NCI-H69 (cell line): ENCODE measurements around the gene ACAN.

ENCODE experiments used
- DNase-seq: peaks from one replicate; lab custom pipeline; 2025; lab: John Stamatoyannopoulos, UW

The ACAN gene

DNA sequence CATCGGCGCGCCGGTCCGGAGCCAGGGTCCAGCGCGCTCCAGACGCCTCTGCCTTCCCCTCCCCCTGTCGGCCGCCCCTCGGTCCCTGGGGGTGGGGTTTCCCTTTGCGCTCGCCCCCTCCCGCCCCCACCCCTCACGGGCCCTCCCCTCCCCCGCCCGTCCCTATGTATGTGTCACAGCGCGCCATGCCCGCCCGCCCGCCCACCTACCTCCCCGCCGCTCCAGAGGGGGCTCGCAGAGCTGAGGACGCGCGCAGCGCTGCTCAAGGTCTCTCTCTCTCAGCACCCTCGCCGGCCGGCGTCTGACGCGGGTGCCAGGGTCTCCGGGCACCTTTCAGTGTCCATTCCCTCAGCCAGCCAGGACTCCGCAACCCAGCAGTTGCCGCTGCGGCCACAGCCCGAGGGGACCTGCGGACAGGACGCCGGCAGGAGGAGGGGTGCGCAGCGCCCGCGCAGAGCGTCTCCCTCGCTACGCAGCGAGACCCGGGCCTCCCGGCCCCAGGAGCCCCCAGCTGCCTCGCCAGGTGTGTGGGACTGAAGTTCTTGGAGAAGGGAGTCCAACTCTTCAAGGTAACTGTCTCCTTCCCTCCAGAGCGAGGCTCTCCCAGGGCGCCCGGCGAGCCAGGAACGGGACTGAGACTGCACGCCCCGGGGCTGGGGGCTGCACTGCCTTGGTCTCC is at the start of gene ACAN:
ACAN (plus strand) TSS at position 196 of the 679 bp plus-strand sequence. CDS start 32,771 bp downstream, outside the sequence.
- no peak for DNase-seq

- no peak for DNase-seq
These were observed 46.7 kb upstream of the ACAN start for GRCh38 chr15:88756521-88756920.

DNA sequence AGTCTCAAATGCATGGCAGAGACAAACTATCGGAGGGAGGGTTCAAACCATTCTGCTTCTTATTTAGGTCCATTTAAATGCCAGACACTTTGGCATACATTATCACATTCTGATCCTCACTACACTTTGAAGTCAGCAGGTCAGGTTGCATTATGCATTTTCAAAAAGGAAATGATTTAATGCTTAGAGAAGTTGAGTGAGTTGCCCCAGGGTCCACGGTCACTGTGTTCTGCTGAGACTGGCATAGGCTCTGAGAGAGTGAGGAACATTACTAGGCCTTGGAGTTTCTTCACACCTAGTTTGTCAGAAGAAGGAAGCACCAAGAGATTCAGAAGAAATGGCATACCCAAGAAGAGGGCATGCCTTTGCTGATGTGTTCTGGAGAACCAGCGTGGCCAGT is 46.3 kb upstream of the ACAN start:
- no peak for DNase-seq

- DNase-seq = no peak
These were observed 43.4 kb upstream of the ACAN start for GRCh38 chr15:88759872-88760271.

- DNase-seq = no peak
These were observed 38.8 kb upstream of the ACAN start for GRCh38 chr15:88764448-88764847.

DNA sequence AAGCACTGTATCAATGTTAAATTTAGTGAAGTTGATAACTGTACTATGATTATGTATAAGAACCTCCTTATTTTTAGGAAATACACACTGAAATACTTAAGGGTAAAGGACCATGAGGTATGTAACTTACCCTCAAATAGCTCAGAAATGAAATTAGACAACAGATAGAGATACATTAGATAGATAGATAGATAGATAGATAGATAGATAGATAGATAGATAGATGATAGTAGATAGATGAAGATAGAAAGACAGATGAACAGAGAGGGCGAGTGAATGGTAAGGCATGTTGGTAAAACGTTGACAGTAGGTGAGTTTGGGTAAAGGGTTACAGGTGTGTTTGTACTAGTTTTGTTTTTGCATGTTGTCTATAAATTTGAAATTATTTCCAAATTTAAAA is 38.0 kb upstream of the ACAN start:
- DNase-seq = no peak

GRCh38 chr15:88769161-88769971 is 33.9 kb upstream of the ACAN start:
- DNase-seq = no peak

DNA sequence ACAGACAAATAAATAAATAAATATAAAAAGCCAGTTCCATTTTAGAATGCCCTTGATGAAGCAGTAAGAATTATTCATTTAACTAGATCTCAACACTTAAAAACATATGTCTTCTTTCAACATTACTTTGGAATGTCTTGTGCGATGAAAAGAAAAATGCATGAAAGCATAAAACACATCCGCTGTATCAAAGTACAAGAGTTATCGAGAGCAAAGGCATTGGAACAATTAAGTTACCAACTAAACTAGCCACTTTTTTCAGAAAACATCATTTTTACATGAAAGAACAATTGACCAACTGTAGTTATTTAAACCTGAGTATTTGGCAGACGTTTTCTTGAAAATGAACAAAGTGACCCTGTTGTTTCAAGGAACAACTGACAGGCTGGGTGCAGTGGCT is 27.5 kb upstream of the ACAN start:
- DNase-seq = no peak

DNA sequence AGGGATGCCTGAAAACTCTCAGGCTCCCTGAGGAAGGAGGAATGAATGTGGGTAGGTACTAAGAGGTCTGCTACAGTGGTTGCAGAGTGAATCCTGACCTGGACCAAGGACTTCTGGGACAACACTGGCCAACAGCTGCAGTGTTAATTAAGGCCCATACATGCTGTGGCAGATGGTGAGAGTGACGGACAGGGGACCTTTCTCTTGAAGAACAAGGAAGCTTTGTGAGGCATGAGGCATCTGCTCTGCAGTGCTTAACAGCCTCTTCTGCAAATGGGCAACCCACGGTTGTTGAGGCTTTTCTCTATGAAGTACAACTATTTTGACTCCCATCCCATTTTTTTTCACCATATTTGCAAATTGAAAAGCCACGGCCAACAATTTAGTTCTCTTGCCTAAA is 26.6 kb upstream of the ACAN start:
- no peak for DNase-seq

- no peak for DNase-seq
These were observed 23.3 kb upstream of the ACAN start for GRCh38 chr15:88779944-88780343.

GRCh38 chr15:88782465-88782864 is 20.8 kb upstream of the ACAN start:
- DNase-seq = no peak

DNA sequence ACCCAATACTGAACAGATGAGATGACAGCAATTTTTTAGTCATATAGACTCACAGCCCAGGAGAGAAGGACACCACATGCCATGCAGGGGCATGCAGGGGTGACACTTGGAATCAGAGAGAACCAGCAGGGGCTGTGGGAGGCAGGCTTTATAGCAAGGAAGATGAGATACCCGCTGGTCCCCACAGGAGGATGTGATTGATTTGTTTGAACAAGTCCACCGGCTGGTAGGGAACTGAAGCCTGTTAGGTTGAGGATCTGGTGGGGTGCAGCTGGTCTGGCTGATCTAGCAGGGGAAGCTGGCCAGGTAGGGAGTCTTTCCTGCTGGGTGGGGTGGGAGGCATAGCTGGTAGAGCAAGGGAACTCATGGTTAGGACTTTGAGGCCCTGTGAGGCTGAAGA is 18.0 kb upstream of the ACAN start:
- DNase-seq = no peak

- DNase-seq = no peak
These were observed 15.2 kb upstream of the ACAN start for GRCh38 chr15:88788036-88788435.

GRCh38 chr15:88788816-88789215 is 14.4 kb upstream of the ACAN start:
- DNase-seq = no peak

DNA sequence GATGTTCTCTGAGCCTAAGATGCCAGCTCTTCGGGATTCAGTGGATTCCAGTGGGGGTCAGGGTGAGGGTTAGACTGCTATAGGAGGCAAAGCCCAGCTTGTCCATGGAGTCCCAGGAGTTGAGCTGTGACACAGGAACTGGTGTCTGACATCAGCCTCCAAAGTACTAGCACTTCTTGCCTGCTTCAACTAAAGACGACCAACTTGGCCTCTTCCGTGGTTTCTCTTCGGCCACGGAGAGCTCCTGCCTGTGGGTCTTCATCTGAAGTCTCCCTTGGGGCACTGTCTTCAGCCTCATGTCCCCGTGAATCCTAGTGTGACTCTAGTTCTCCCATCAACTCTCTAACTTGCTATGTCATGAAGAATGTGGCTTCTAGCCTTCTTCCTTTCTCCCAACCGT is 12.8 kb upstream of the ACAN start:
- DNase-seq = no peak

GRCh38 chr15:88791637-88792036 is 11.6 kb upstream of the ACAN start:
- no peak for DNase-seq

- DNase-seq = no peak
These were observed 10.6 kb upstream of the ACAN start for GRCh38 chr15:88792342-88793282.

DNA sequence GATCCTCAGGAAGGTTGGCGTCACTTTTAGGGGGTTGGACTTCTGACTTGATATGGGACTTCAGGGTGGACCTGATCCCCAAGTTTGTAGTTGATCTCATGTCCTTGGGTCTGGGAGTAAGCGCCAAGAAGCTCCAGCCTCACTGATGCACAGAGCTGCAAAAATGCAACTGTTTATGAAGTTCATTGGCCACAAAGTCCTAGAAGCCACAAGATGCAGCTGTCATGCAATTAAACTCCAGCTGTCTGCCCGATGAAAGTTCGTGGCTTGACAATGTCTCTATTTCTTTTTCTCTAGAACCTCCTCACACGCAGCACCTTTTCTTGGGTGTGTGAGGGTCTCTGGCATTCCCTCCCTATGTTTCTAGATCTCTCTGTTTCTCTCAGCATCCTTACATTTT is 9.2 kb upstream of the ACAN start:
- DNase-seq = no peak

- DNase-seq = no peak
These were observed 5.4 kb upstream of the ACAN start for GRCh38 chr15:88797663-88798339.

- DNase-seq = no peak
These were observed 3.9 kb upstream of the ACAN start for GRCh38 chr15:88799341-88799740.

GRCh38 chr15:88800026-88800425 is 3.2 kb upstream of the ACAN start:
- DNase-seq = no peak

DNA sequence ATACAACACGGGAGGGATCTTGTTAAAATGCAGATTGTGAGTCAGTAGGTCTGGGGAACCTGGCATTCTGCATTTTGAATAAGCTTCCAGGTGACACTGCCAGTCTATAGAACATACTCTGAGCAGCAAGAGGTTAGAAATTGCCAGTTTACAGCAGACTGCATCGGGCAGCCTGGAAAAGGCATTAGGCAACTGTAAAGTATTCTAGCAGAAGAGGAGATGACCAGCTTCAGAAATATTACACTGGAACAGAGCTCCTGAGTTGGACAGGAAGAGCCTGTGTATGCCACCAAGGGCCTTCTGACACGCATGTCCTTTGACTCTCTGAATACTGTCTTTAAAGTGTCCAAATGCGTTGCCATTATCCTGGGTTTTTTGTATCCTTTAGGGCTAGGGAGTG is 2.5 kb upstream of the ACAN start:
- no peak for DNase-seq
